Panc1 (cell line): ENCODE results near the gene UBASH3A. TPM values are rescaled to one million over a fixed set of nuclear protein-coding genes. Genes with fewer than 3 reads are reported as not detected.
A peak's percentile ranks its signal among the peaks of the same experiment; 100 is the strongest.

Experiments used
- ATAC-seq: fragments of 200-7000 bp; cut with Tn5 transposase; 2 replicates; pipeline ENCODE4 v1.9.1; 2020; ENCODE audit warnings: mild to moderate bottlenecking, moderate library complexity
- Bru-seq: library from RNA; stranded (reverse); fragments of 400-500 nt; gene quantifications from one replicate; lab custom pipeline; 2021; lab: Mats Ljungman, UMichigan
- BruChase-seq, 2 experiments: library from RNA; stranded (reverse); fragments of 400-500 nt; gene quantifications; one replicate each; lab custom pipeline; 2021; lab: Mats Ljungman, UMichigan
- BruUV-seq: library from RNA; stranded (reverse); fragments of 400-500 nt; replicated peaks from 2 replicates; lab custom pipeline; 2021; lab: Mats Ljungman, UMichigan
- CTCF ChIA-PET: fragments of 300-600 bp; sonication (Branson Sonifier 250); formaldehyde crosslinking; loops from one replicate; lab custom pipeline; 2022; ENCODE audit warnings: antibody characterized with exemption; lab: Charles Lee
- POLR2A ChIA-PET: fragments of 300-600 bp; sonication (Branson Sonifier 250); formaldehyde crosslinking; loops from one replicate; lab custom pipeline; 2022; ENCODE audit warnings: antibody characterized with exemption; lab: Charles Lee
- DNase-seq: peaks from one replicate; pipeline ENCODE4 v3.0.0-alpha.2; 2010; ENCODE audit warnings: low read depth, low spot score
- H3K27ac ChIP-seq: 2 replicates; pipeline ENCODE4 v1.5.1; 2011; ENCODE audit warnings: mild to moderate bottlenecking, low read length, inconsistent platforms
- H3K27me3 ChIP-seq: fragments of 200-500 bp; sonication (Bioruptor generic); 2 replicates; pipeline ENCODE4 v1.6.0; 2014; ENCODE audit warnings: low read length, inconsistent platforms; ENCODE audit not compliant: control insufficient read depth, insufficient read depth
- H3K36me3 ChIP-seq: fragments of 200-500 bp; sonication (Bioruptor generic); 2 replicates; pipeline ENCODE4 v1.5.1; 2014; ENCODE audit warnings: inconsistent platforms, mild to moderate bottlenecking, low read length, moderate library complexity; ENCODE audit not compliant: control insufficient read depth, insufficient read depth
- H3K4me1 ChIP-seq: 2 replicates; pipeline ENCODE4 v1.5.1; 2011; ENCODE audit warnings: inconsistent platforms, mild to moderate bottlenecking, low read length, moderate library complexity; ENCODE audit not compliant: control insufficient read depth, insufficient read depth
- H3K4me3 ChIP-seq, 2 experiments: 2 replicates each; pipeline ENCODE4 v1.5.1; 2011 to 2012; ENCODE audit warnings: low read depth in 2 of 2, low read length in 2 of 2, mild to moderate bottlenecking in 2 of 2, inconsistent platforms in 1 of 2, moderate library complexity in 1 of 2
- H3K9me3 ChIP-seq: fragments of 200-500 bp; sonication (Bioruptor generic); 2 replicates; pipeline ENCODE4 v1.5.1; 2014; ENCODE audit warnings: low read depth, mild to moderate bottlenecking, inconsistent platforms, low read length, moderate library complexity; ENCODE audit not compliant: control insufficient read depth, insufficient read depth
- POLR2AphosphoS5 ChIP-seq: IDR thresholded peaks from 2 replicates; pipeline ENCODE4 v1.6.1; 2012; ENCODE audit warnings: mild to moderate bottlenecking, low read depth, low read length, moderate library complexity
- SIN3A ChIP-seq: IDR thresholded peaks from 2 replicates; pipeline ENCODE4 v1.6.1; 2012; ENCODE audit warnings: low read depth, mild to moderate bottlenecking, low read length, moderate library complexity, borderline replicate concordance; ENCODE audit not compliant: insufficient read depth
- TCF7L2 ChIP-seq: IDR thresholded peaks from 2 replicates; pipeline ENCODE4 v1.6.1; 2011; ENCODE audit warnings: mild to moderate bottlenecking, low read depth, low read length, inconsistent platforms
- in situ Hi-C: cut with HindIII; loops from 2 replicates; pipeline ENCODE4 v1.10.0; 2016; ENCODE audit warnings: low sequenced_read_pairs, low pct_unique_long_range_greater_than_20kb
- intact Hi-C: fragments of 100-400 bp; cut with micrococcal nuclease; formaldehyde crosslinking; loops from one replicate; pipeline ENCODE4 v1.10.0; 2022; ENCODE audit not compliant: unreplicated experiment
- long read RNA-seq: library from polyadenylated mRNA; unstranded; transcript quantifications from one replicate; pipeline ENCODE4 v2.0.0, GENCODE V29; 2021; ENCODE audit not compliant: unreplicated experiment
- polyA plus RNA-seq: library from polyadenylated mRNA; unstranded; fragments of >200 nt; gene quantifications from one replicate; pipeline ENCODE4 v1.2.1, GENCODE V29; 2012; ENCODE audit warnings: missing spikeins; ENCODE audit not compliant: insufficient read length
- total RNA-seq: library from RNA; stranded (reverse); gene quantifications from one replicate; pipeline ENCODE4 v1.2.1, GENCODE V29; 2021; ENCODE audit not compliant: unreplicated experiment
- TF ChIP-seq, protein P1 (sequence below), 2 experiments: IDR thresholded peaks; 2 replicates each; pipeline ENCODE4 v1.6.1; 2011 to 2012; ENCODE audit warnings: low read depth in 2 of 2, control low read depth in 1 of 2, low read length in 1 of 2, mild to moderate bottlenecking in 1 of 2, moderate library complexity in 1 of 2; ENCODE audit not compliant: insufficient read depth in 1 of 2
- TF ChIP-seq, protein P2 (sequence below): fragments of 450-650 bp; IDR thresholded peaks from 2 replicates; pipeline ENCODE4 v1.5.1; 2017; ENCODE audit warnings: mild to moderate bottlenecking

Gene UBASH3A, protein sequence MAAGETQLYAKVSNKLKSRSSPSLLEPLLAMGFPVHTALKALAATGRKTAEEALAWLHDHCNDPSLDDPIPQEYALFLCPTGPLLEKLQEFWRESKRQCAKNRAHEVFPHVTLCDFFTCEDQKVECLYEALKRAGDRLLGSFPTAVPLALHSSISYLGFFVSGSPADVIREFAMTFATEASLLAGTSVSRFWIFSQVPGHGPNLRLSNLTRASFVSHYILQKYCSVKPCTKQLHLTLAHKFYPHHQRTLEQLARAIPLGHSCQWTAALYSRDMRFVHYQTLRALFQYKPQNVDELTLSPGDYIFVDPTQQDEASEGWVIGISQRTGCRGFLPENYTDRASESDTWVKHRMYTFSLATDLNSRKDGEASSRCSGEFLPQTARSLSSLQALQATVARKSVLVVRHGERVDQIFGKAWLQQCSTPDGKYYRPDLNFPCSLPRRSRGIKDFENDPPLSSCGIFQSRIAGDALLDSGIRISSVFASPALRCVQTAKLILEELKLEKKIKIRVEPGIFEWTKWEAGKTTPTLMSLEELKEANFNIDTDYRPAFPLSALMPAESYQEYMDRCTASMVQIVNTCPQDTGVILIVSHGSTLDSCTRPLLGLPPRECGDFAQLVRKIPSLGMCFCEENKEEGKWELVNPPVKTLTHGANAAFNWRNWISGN
- 0.33 TPM for total RNA-seq
- polyA plus RNA-seq, result not detected
- Bru-seq, nascent RNA, result not detected
- percentile 2 among the genes with signal in this experiment for BruChase-seq, experiment 1, labeled RNA remaining after a 2-hour chase
- BruChase-seq, experiment 2, labeled RNA remaining after a 6-hour chase, result percentile 6 among the genes with signal in this experiment
- long read RNA-seq, result 0 reads

DNA sequence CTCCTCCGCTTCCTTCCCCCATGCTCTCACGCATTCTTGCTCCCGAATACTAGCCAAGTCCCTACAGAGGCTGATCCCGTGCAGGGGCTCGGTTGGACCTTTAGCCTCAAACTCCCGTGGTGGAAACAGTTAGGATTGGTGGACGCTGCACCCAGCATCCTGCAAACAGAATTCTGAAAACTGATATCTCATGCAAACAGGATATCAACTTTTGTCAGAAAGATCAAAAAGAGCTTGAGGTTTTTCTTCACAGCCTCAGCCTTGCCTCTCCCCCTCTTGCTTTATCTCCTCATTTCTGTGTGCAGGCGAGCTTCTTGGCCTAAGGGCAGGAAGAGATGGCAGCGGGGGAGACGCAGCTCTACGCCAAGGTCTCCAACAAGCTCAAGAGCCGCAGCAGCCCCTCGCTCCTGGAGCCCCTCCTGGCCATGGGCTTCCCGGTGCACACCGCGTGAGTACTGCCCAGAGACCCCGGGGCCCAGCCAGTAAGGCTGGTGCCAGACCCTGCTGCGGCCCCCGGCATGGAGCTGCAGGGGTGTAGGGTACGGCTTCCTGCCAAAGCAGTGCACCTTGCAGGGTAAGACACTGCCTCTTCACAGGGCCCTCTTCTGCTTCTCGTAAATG is at the start of gene UBASH3A:
UBASH3A (plus strand) TSS at position 292 of the 621 bp plus-strand sequence; CDS start at position 336, 44 bp downstream.
- ChIA-PET CTCF (no interaction called here), POLR2A (no interaction called here)
- in situ Hi-C loops, result no loop called here
- intact Hi-C loops, result no loop called here
- BruUV-seq, result no TSS peak
- H3K4me3 ChIP-seq, result no peak within 1 kb of the TSS
- ATAC-seq, result no peak
- no peaks in the 10 kb centered on the region for H3K27me3 ChIP-seq
- no peak for DNase-seq
- no peaks in the 10 kb centered on the region for H3K9me3 ChIP-seq
- H3K4me1 ChIP-seq, result no peaks in the 10 kb centered on the region
- H3K36me3 ChIP-seq, result no peaks in the 10 kb centered on the region
- TF ChIP-seq, protein P1, sequence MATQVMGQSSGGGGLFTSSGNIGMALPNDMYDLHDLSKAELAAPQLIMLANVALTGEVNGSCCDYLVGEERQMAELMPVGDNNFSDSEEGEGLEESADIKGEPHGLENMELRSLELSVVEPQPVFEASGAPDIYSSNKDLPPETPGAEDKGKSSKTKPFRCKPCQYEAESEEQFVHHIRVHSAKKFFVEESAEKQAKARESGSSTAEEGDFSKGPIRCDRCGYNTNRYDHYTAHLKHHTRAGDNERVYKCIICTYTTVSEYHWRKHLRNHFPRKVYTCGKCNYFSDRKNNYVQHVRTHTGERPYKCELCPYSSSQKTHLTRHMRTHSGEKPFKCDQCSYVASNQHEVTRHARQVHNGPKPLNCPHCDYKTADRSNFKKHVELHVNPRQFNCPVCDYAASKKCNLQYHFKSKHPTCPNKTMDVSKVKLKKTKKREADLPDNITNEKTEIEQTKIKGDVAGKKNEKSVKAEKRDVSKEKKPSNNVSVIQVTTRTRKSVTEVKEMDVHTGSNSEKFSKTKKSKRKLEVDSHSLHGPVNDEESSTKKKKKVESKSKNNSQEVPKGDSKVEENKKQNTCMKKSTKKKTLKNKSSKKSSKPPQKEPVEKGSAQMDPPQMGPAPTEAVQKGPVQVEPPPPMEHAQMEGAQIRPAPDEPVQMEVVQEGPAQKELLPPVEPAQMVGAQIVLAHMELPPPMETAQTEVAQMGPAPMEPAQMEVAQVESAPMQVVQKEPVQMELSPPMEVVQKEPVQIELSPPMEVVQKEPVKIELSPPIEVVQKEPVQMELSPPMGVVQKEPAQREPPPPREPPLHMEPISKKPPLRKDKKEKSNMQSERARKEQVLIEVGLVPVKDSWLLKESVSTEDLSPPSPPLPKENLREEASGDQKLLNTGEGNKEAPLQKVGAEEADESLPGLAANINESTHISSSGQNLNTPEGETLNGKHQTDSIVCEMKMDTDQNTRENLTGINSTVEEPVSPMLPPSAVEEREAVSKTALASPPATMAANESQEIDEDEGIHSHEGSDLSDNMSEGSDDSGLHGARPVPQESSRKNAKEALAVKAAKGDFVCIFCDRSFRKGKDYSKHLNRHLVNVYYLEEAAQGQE (IDR thresholded peaks at IDR 0.05; ENCODE audit: insufficient read depth in 1 of 2, low read depth in 2 of 2, low read length in 1 of 2), result no peak
- TF ChIP-seq, protein P2, sequence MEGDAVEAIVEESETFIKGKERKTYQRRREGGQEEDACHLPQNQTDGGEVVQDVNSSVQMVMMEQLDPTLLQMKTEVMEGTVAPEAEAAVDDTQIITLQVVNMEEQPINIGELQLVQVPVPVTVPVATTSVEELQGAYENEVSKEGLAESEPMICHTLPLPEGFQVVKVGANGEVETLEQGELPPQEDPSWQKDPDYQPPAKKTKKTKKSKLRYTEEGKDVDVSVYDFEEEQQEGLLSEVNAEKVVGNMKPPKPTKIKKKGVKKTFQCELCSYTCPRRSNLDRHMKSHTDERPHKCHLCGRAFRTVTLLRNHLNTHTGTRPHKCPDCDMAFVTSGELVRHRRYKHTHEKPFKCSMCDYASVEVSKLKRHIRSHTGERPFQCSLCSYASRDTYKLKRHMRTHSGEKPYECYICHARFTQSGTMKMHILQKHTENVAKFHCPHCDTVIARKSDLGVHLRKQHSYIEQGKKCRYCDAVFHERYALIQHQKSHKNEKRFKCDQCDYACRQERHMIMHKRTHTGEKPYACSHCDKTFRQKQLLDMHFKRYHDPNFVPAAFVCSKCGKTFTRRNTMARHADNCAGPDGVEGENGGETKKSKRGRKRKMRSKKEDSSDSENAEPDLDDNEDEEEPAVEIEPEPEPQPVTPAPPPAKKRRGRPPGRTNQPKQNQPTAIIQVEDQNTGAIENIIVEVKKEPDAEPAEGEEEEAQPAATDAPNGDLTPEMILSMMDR, result no peak
- TF ChIP-seq TCF7L2, result no peak
- TF ChIP-seq SIN3A, result no peak
- TF ChIP-seq POLR2AphosphoS5, result no peak
- no peak within 1 kb of the TSS for H3K27ac ChIP-seq

DNA sequence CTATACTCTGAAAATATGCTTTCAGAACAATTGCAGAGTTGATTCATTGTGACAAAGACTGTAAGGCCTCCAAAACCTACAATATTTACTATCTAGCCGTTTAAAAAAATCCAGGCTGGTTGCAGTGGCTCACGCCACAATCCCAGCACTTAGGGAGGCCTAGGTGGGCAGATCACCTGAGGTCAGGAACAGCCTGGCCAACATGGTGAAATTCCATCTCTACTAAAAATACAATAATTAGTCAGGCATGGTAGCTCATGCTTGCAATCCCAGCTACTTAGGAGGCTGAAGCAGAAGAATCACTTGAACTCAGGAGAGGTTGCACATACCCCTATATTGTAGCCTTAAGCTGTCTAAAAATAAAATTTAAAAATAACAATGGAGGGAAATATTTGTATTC is 47.7 kb upstream of the UBASH3A start:
- Histone ChIP-seq H3K36me3 (no peaks in the 10 kb centered on the region), H3K4me1 (no peaks in the 10 kb centered on the region; the same call in 1 of the 2 replicates), H3K27ac (no peak overlapping the region), H3K27me3 (no peaks in the 10 kb centered on the region), H3K4me3 (no peak overlapping the region), H3K9me3 (no peaks in the 10 kb centered on the region)
- ATAC-seq (no peak), DNase-seq (no peak)
- in situ Hi-C loops (no loop called here), intact Hi-C loops (no loop called here)
- ChIA-PET CTCF (no interaction called here), POLR2A (no interaction called here)
- no TSS peak for BruUV-seq
- TF ChIP-seq POLR2AphosphoS5 (no peak), SIN3A (no peak), TCF7L2 (no peak)
- TF ChIP-seq, protein P1 (IDR thresholded peaks at IDR 0.05; ENCODE audit: insufficient read depth in 1 of 2, low read depth in 2 of 2, low read length in 1 of 2), result no peak
- TF ChIP-seq, protein P2, result no peak
